DMS 273 treated with DMSO at 0.1 percent for 48 hours (cell line): ENCODE measurements around the gene SCGB1D1.
"Not testable (repeated sequence)": the region's sequence is repeated elsewhere in the genome, so short reads cannot be mapped to it uniquely, and the experiment has no call there.

Source experiments
- DNase-seq: peaks from one replicate; lab custom pipeline; 2025; lab: John Stamatoyannopoulos, UW

Gene SCGB1D1

GRCh38 chr11:62166371-62166770 is 23.6 kb upstream of the SCGB1D1 start:
- DNase-seq, result no peak

DNA sequence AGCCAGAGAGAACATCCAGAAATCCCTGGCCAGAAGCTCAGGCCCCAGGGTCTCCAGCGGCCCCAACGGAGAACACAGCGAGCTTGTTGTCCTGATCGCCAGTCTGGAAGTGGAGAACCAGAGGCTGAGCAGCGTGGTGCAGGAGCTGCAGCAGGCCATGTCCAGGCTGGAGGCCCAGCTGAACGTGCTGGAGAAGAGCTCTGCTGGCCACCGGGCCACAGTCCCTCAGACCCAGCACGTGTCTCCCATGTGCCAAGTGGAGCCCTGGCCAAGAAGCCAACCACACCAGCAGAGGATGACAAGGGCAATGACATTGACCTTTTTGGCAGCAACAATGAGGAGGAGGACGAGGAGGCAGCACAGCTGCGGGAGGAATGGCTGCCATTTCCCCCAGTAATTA is 20.6 kb upstream of the SCGB1D1 start:
- no peak for DNase-seq

DNA sequence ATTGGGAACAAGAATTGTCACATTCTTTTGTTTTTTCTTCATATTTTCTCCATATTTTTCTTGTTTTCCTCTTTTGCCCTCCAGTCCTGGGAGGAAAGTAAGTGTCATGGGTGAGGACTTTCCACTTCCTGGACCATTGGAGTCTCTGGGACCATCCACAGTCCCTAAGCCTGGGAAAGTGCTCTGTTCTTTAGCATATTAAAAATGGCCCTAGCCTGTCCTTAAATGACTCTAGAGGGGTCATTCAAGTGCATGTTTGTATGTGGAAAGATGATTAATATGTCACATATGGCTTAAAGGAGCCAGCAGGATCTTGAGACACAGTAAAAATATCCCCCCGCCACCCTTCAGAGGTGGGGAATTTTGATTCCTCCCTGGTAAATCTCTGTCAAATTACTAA is 20.1 kb upstream of the SCGB1D1 start:
- no peak for DNase-seq

DNA sequence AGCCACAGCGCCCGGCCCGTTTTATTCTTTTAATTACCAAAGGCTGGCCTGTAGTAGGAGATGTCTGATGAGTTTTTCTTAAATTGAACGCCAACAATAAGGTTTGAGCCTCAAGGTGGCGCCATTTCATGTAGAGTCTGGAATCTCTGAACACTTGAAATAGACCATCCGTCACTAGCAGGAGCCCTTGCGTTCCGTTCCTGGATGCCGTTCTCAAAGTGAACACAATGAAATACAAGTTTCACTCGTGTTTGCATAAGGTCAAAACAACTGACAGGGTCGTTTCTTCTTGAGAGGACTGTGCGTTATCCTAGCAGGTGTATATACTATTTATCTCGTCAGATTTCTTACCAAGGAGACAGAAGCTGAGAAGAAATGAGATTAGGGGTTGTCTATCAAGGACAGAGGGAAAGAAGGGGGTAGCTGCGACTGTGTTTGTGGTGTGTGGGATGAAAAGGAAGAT is 18.7 kb upstream of the SCGB1D1 start:
- peak; percentile 12 for DNase-seq

DNA sequence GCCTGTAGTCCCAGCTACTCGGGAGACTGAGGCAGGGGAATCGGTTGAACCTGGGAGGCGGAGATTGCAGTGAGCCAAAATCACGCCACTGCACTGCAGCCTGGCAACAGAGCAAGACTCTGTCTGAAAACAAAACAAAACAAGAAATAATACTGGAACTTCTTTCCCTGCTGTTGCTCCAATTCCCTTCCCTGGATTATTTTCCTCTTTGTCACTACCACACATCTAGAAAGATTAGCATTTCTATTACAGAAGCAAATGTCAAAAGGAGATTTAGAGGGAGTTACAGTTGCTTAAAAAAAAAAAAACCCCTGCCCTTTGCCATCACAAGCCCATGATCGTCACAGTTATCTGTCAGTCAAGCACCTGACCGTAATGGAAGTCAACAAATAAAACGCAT is 17.7 kb upstream of the SCGB1D1 start:
- no peak for DNase-seq

GRCh38 chr11:62176766-62177165 is 13.2 kb upstream of the SCGB1D1 start:
- DNase-seq, result no peak

DNA sequence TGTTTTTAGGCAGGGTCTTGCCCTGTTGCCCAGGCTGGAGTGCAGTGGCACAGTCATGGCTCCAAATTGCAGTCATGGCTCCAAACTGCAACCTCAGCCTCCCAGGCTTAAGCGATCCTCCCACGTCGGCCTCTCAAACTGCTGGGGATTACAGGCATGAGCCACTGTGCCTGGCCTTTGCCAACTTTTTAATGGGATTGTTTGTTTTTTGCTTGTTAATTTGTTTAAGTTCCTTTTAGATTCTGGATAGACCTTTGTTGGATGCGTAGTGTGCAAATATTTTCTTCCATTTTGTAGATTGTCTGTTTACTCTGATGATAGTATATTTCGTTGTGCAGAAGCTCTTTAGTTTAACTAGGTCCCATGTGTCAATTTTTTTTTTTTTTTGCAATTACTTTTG is 10.0 kb upstream of the SCGB1D1 start:
- DNase-seq, result no peak

DNA sequence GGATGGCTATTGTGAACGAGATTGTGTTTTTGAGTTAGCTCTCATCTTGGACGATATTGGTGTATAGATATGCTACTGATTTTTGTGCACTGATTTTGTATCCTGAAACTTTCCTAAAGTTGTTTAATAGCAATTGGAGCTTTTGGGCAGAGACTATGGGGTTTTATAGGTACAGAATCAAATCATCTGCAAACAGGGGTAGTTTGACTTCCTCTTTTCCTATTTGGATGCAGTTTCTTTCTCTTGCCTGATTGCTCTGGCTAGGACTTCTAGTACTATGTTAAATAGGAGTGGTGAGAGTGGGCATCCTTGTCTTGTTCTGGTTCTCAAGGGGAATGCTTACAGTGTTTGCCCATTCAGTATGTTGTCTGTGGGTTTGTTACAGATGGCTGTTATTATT is 8.9 kb upstream of the SCGB1D1 start:
- no peak for DNase-seq

DNA sequence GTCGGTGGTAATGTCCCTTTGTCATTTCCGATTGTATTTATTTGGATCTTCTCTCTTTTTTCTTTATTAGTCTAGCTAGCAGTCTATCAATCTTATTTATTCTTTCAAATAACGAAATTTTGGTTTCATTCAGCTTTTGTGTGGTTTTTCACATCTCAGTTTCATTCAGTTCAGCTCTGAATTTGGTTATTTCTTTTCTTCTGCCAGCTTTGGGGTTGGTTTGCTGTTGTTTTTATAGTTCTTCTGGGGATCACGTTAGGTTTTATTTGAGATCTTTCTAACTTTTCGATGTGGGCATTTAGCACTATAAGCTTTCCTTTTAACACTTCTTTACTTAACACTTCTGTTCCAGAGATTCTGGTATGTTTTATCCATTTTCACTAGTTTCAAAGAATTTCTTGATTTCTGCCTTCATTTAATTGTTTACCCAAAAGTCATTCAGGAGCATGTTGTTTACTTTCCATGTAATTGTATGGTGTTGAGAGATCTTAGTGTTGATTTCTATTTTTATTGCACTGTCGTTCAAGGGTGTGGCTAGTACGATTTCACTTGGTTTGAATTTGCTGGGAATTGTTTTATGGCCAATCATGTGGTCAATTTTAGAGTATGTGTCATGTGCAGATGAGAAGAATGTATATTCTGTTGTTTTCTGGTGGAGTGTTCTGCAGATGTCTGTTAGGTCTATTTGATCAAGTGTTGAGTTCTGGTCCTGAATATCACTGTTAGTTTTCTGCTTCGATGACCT is 7.7 kb upstream of the SCGB1D1 start:
- DNase-seq, result no peak

GRCh38 chr11:62186195-62186594 is 3.8 kb upstream of the SCGB1D1 start:
- DNase-seq, result no peak

GRCh38 chr11:62193952-62194351 is 3.9 kb downstream of the SCGB1D1 start:
- no peak for DNase-seq

DNA sequence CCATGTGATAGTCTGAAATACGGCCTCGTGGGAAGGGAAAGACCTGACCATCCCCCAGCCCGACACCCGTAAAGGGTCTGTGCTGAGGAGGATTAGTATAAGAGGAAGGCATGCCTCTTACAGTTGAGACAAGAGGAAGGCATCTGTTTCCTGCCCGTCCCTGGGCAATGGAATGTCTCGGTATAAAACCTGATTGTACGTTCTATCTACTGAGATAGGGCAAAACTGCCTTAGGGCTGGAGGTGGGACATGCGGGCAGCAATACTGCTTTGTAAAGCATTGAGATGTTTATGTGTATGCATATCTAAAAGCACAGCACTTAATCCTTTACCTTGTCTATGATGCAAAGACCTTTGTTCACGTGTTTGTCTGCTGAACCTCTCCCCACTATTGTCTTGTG is 5.0 kb downstream of the SCGB1D1 start:
- DNase-seq, result not testable (repeated sequence)

DNA sequence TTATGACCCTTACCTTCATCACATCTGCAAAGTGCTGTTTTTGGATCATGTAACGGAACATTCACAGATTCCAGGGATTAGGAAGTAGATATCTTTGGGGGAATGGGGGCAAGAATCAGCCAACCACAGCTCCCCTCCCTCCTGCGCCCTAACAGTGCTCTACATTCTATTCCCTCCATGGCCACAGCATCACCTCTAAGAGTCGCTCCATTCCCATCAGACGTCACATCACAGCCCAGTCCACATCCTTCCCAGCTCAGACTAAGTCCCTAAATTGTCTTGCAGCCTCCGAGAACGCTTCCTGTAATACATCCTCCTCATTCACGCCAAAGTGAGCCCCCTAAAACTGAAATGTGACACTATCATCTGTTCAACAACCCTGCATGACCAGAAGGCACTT is 5.9 kb downstream of the SCGB1D1 start:
- DNase-seq, result no peak

DNA sequence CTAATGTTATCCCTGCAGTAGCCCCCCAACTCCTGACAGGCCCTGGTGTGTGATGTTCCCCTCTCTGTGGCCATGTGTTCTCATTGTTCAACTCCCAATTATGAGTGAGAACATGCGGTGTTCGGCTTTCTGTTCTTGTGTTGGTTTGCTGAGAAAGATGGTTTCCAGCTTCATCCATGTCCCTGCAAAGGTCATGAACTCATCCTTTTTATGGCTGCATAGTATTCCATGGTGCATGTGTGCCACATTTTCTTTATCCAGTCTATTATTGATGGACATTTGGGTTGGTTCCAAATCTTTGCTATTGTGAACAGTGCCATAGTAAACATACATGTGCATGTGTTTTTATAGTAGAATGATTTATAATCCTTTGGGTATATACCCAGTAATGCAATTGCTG is 7.4 kb downstream of the SCGB1D1 start:
- not testable (repeated sequence) for DNase-seq

GRCh38 chr11:62201376-62201775 is 11.4 kb downstream of the SCGB1D1 start:
- DNase-seq, result no peak

GRCh38 chr11:62202910-62203309 is 12.9 kb downstream of the SCGB1D1 start:
- DNase-seq, result no peak

GRCh38 chr11:62204430-62204829 is 14.4 kb downstream of the SCGB1D1 start:
- no peak for DNase-seq

- no peak for DNase-seq
Measured at GRCh38 chr11:62205441-62205840, 15.4 kb downstream of the SCGB1D1 start.

DNA sequence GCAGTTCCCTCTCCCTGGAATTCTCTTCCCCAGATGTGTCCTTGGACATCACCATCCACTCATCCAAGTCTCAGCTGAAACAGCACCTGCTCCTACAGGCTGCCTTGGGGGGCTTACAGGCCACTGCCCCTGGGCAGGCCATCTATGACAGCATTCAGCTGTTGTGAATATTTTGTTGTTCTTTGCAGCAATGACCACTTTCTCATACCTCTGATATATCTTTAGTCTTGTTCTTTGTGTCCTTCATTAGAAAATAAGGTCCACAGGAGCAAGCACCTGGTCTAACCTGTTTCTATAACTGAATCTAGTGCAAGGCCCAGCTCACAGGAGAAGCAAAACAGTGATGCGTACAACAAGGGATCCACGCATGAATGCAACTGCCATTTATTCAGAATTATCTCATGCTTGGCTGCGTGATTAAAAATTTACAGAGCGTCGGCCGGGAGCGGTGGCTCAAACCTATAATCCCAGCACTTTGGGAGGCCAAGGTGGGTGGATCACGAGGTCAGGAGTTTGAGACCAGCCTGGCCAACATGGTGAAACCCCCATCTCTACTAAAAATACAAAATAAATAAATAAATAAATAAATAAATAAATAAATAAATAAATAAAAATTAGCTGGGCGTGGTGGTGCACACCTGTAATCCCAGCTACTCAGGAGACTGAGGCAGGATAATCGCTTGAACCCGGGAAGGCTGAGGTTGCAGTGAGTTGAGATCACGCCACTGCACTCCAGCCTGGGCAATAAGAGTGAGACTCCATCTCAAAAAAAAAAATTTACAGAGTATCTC is 16.5 kb downstream of the SCGB1D1 start:
- not testable (repeated sequence) for DNase-seq

GRCh38 chr11:62208785-62209144 is 18.7 kb downstream of the SCGB1D1 start:
- no peak for DNase-seq

DNA sequence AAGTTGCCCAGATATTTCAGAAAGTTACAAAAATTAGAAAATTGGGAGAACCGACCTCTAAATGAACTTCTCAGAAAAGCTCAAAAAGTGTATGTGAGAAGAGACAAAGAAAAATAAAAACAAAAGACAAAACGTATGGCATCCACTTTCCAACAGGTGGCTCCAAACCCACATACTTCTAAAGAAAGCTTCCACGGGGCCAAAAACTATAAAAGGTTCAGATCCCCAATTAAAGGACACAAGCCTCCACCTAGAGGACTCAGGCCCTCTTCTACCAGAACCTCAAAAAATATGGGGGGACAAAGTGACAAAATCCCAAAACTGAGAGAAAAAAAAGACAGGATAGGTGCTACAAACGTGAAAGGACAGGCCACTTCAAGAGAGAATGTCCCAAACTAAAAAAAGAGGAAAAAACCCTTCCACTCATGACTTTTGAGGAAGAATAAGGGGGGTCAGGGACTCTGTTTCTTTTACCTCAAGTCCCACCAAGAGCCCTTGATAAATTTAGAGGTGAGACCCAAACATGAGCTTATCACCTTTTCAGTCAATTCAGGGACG is 27.3 kb downstream of the SCGB1D1 start:
- DNase-seq, result no peak

DNA sequence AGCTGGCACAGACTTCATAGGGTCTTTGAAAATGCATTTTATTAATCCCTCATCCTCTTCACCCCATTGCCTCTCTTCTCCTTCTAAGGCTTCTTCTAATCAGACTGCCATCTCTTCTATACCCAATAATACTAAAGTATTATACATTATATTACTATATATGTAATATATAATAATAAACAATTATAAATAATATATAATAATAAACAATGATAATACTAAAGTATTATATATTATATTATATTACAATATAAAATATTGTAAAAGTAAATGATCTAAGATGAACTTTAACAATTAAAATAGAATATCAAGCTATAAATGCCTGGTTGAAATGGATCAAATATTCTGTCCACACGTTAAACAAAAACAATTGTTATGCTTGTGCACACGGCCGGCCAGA is 31.5 kb downstream of the SCGB1D1 start:
- DNase-seq, result no peak

DNA sequence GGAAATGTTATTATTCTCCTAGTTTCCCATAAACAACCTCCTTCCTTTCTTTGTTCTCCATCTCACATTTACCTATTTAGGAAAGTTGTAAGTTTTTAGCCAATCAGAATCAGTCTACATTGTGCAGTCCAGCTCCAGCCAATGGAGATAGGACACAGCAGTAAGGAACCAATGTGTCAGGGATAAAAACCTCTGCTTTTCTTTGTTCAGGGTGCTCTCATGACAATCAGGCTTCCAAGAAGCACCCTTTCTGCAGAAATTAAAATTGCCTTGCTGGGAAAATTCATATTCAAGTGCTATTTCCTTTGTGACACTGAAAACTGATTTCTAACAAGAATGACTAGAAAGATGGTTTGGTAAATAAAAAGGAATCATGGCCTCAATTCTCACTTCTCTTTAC is 33.1 kb downstream of the SCGB1D1 start:
- no peak for DNase-seq
